B cell (primary cell): ENCODE results near the gene KLF16.

Source experiments
- CTCF ChIP-seq: fragments of 200-600 bp; IDR thresholded peaks from one replicate; pipeline ENCODE4 v1.8.0; 2022; ENCODE audit warnings: antibody characterized with exemption, mild to moderate bottlenecking
- EZH2 ChIP-seq: IDR thresholded peaks from 2 replicates; pipeline ENCODE4 v1.6.1; 2012; ENCODE audit warnings: borderline replicate concordance, low read depth, mild to moderate bottlenecking, moderate library complexity, low read length; ENCODE audit not compliant: insufficient read depth, poor library complexity, severe bottlenecking

- TF ChIP-seq CTCF: no peak
- no peak for TF ChIP-seq EZH2
Observed at GRCh38 chr19:1843116-1843515, 20.3 kb downstream of the KLF16 start.
